H1 (cell line): ENCODE measurements around the gene RAB34. TPM values are rescaled to one million over a fixed set of nuclear protein-coding genes. Genes with fewer than 3 reads are reported as not detected.

Experiments used
- BACH1 ChIP-seq: IDR thresholded peaks from 2 replicates; pipeline ENCODE4 v1.6.1; 2012; ENCODE audit warnings: low read length, improper control_type of control experiment
- CEBPB ChIP-seq: IDR thresholded peaks from 2 replicates; pipeline ENCODE4 v1.6.1; 2012; ENCODE audit warnings: low read depth, low read length
- CHD1 ChIP-seq: IDR thresholded peaks from 2 replicates; pipeline ENCODE4 v1.6.1; 2012; ENCODE audit warnings: low read depth, low read length, improper control_type of control experiment
- CHD2 ChIP-seq: IDR thresholded peaks from 2 replicates; pipeline ENCODE4 v1.6.1; 2012; ENCODE audit warnings: low read length, improper control_type of control experiment
- EP300 ChIP-seq, 2 experiments: IDR thresholded peaks; 1 replicate in 1 of 2; 2 replicates in 1 of 2; pipeline ENCODE4 v1.6.1; 2011 to 2012; ENCODE audit warnings: low read depth in 2 of 2, low read length in 2 of 2, mild to moderate bottlenecking in 2 of 2, borderline replicate concordance in 1 of 2, inconsistent platforms in 1 of 2, moderate library complexity in 1 of 2
- EZH2 ChIP-seq: fragments of 200-600 bp; sonication (generic); IDR thresholded peaks from 2 replicates; pipeline ENCODE4 v1.7.1; 2012; ENCODE audit warnings: low read depth, mild to moderate bottlenecking, moderate library complexity, low read length, inconsistent platforms; ENCODE audit not compliant: severe bottlenecking
- GTF2F1 ChIP-seq: IDR thresholded peaks from 2 replicates; pipeline ENCODE4 v1.6.1; 2012; ENCODE audit warnings: low read depth, low read length, improper control_type of control experiment, borderline replicate concordance
- JUN ChIP-seq: IDR thresholded peaks from 2 replicates; pipeline ENCODE4 v1.6.1; 2011; ENCODE audit warnings: low read depth, mild to moderate bottlenecking, improper control_type of control experiment, low read length
- NRF1 ChIP-seq: IDR thresholded peaks from 2 replicates; pipeline ENCODE4 v1.6.1; 2011; ENCODE audit warnings: mild to moderate bottlenecking, low read depth, low read length, improper control_type of control experiment
- PHF8 ChIP-seq: fragments of 200-600 bp; sonication (generic); conservative IDR thresholded peaks from 2 replicates; pipeline ENCODE4 v1.7.1; 2012; ENCODE audit warnings: low read depth, mild to moderate bottlenecking, inconsistent platforms, low read length, moderate library complexity
- POLR2A ChIP-seq, 2 experiments: IDR thresholded peaks; 1 replicate in 1 of 2; 2 replicates in 1 of 2; pipeline ENCODE4 v1.6.1; 2011; ENCODE audit warnings: low read depth in 2 of 2, low read length in 2 of 2, mild to moderate bottlenecking in 2 of 2; ENCODE audit errors: control extremely low read depth in 1 of 2
- POLR2AphosphoS5 ChIP-seq: IDR thresholded peaks from 2 replicates; pipeline ENCODE4 v1.6.1; 2011; ENCODE audit warnings: low read depth, low read length
- POU5F1 ChIP-seq: IDR thresholded peaks from 2 replicates; pipeline ENCODE4 v1.6.1; 2011; ENCODE audit warnings: low read depth, mild to moderate bottlenecking, low read length, moderate library complexity
- SIN3A ChIP-seq, 2 experiments: IDR thresholded peaks in 1 of 2; conservative IDR thresholded peaks in 1 of 2; 2 replicates each; pipeline ENCODE4 v1.6.1; 2011 to 2012; ENCODE audit warnings: low read length in 2 of 2, improper control_type of control experiment in 1 of 2, low read depth in 1 of 2, mild to moderate bottlenecking in 1 of 2
- SIRT6 ChIP-seq: IDR thresholded peaks from one replicate; pipeline ENCODE4 v1.7.1; 2012; ENCODE audit warnings: low read length, inconsistent platforms
- SIX5 ChIP-seq: IDR thresholded peaks from 2 replicates; pipeline ENCODE4 v1.6.1; 2011; ENCODE audit warnings: mild to moderate bottlenecking, low read depth, low read length
- TCF12 ChIP-seq: IDR thresholded peaks from 2 replicates; pipeline ENCODE4 v1.6.1; 2011; ENCODE audit warnings: low read depth, mild to moderate bottlenecking, low read length
- polyA plus RNA-seq, 7 experiments: library from polyadenylated mRNA; depleted of rRNA in 3 of 7; stranded (reverse) in 5 of 7; unstranded in 2 of 7; fragments of >200 nt in 5 of 7; fragments of 200-250 nt in 2 of 7; gene quantifications; 1 replicate in 5 of 7; 2 replicates in 1 of 7; 4 replicates in 1 of 7; pipeline versions ENCODE4 v1.2.1 to v1.2.3, GENCODE V29; 2011 to 2013; ENCODE audit warnings: missing spikeins in 2 of 7, mixed read lengths in 2 of 7
- total RNA-seq: library from RNA; stranded (reverse); fragmentation: NEBNext Ultra II Directional; extraction: Animal tissue kit (Norgen Biotek cat#: 25700); gene quantifications from 2 replicates; pipeline ENCODE4 v1.2.1, GENCODE V29; 2021
- TF ChIP-seq, protein P1 (sequence below): IDR thresholded peaks from 2 replicates; pipeline ENCODE4 v1.6.1; 2012; ENCODE audit warnings: low read length, inconsistent platforms
- TF ChIP-seq, protein P2 (sequence below): IDR thresholded peaks from 2 replicates; pipeline ENCODE4 v1.6.1; 2012; ENCODE audit warnings: inconsistent platforms
- TF ChIP-seq, protein P3 (sequence below), 3 experiments: IDR thresholded peaks; 1 replicate in 2 of 3; 2 replicates in 1 of 3; pipeline versions ENCODE4 v1.5.1 to v1.6.1; 2011; ENCODE audit warnings: low read length in 3 of 3, mild to moderate bottlenecking in 3 of 3, inconsistent platforms in 2 of 3, low read depth in 1 of 3, moderate library complexity in 1 of 3; ENCODE audit not compliant: insufficient read depth in 1 of 3; ENCODE audit errors: control extremely low read depth in 1 of 3

Gene RAB34
- total and polyA plus RNA-seq, 2 of the 8 experiments (the other 6 are each of a cell fraction or from before 2014, with no cell fraction given), result 237 to 305 TPM

DNA sequence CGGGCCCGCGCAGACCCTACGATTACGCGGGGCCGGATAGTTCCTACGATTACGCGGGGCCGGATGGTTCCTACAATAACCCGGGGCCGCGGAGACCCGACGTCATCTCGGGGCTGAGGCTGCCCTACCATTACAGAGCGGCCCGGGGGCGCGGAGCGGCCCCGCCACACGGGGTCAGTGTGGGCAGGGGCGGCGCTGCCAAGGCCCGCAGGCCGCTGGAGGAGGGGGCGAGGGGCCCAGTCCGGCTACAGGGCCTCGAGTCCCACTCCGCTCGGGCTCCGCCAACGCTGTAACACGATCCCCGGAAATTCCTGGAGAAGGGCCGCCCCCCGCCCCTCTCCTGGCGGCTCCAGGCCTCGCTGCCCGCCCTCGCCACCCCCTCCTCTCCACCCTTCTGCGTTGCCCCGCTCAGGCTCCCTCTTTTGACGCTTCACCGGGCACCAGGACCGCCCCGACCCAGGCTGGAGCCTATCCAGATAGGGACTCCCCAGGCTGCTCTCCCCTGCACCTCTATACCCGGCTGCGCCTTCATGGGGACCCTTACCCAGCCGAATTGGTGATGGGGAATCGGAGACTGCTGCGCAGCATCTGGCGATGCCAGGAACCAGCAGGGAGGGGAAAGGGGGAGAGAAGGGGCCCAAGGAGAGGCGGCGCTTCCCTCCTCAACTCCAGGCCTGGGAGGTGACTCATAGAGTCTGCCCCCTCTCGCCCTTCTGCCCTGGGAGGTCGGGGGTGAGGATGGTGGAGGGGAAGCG, at the start of gene RAB34 (continued):
- TF ChIP-seq PHF8 (peak; percentile 65; the same call in 1 of the 2 replicates), SIN3A (conservative IDR thresholded peaks at IDR 0.05 in 1 of 2, IDR thresholded peaks at IDR 0.05 in 1 of 2; ENCODE audit: low read depth in 1 of 2, low read length in 2 of 2) (peak; percentile 25 to 49; a peak in 1 of 4 replicates), EZH2 (no peak), SIX5 (no peak), CEBPB (no peak), POLR2AphosphoS5 (peak; percentile 59), EP300 (IDR thresholded peaks at IDR 0.05; ENCODE audit: borderline replicate concordance in 1 of 2, low read depth in 2 of 2, low read length in 2 of 2) (peak in 1 of 2 experiments; percentile 18; a peak in 1 of 3 replicates), CHD2 (no peak), SIRT6 (no peak), NRF1 (no peak), GTF2F1 (no peak), TCF12 (0 out of 2 replicates have a peak, but pooled peaks have one; percentile 21), CHD1 (no peak), JUN (no peak), POU5F1 (no peak), POLR2A (IDR thresholded peaks at IDR 0.05; ENCODE audit: control extremely low read depth in 1 of 2, low read depth in 2 of 2, low read length in 2 of 2) (peak; percentile 48 to 78), BACH1 (peak; percentile 53; the same call in 1 of the 2 replicates)
- TF ChIP-seq, protein P1, sequence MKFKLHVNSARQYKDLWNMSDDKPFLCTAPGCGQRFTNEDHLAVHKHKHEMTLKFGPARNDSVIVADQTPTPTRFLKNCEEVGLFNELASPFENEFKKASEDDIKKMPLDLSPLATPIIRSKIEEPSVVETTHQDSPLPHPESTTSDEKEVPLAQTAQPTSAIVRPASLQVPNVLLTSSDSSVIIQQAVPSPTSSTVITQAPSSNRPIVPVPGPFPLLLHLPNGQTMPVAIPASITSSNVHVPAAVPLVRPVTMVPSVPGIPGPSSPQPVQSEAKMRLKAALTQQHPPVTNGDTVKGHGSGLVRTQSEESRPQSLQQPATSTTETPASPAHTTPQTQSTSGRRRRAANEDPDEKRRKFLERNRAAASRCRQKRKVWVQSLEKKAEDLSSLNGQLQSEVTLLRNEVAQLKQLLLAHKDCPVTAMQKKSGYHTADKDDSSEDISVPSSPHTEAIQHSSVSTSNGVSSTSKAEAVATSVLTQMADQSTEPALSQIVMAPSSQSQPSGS, result no peak
- TF ChIP-seq, protein P2, sequence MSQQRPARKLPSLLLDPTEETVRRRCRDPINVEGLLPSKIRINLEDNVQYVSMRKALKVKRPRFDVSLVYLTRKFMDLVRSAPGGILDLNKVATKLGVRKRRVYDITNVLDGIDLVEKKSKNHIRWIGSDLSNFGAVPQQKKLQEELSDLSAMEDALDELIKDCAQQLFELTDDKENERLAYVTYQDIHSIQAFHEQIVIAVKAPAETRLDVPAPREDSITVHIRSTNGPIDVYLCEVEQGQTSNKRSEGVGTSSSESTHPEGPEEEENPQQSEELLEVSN, result peak; percentile 48
- TF ChIP-seq, protein P3, sequence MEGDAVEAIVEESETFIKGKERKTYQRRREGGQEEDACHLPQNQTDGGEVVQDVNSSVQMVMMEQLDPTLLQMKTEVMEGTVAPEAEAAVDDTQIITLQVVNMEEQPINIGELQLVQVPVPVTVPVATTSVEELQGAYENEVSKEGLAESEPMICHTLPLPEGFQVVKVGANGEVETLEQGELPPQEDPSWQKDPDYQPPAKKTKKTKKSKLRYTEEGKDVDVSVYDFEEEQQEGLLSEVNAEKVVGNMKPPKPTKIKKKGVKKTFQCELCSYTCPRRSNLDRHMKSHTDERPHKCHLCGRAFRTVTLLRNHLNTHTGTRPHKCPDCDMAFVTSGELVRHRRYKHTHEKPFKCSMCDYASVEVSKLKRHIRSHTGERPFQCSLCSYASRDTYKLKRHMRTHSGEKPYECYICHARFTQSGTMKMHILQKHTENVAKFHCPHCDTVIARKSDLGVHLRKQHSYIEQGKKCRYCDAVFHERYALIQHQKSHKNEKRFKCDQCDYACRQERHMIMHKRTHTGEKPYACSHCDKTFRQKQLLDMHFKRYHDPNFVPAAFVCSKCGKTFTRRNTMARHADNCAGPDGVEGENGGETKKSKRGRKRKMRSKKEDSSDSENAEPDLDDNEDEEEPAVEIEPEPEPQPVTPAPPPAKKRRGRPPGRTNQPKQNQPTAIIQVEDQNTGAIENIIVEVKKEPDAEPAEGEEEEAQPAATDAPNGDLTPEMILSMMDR (IDR thresholded peaks at IDR 0.05; ENCODE audit: control extremely low read depth in 1 of 3, insufficient read depth in 1 of 3, low read depth in 1 of 3, low read length in 3 of 3), result peak; percentile 42 to 63 (median 61)
